Mesendoderm (in vitro differentiated cells): ENCODE results near the gene LDAH.

Source experiments
- DNase-seq: peaks from one replicate; pipeline ENCODE4 v3.0.0; 2013
- H2AK5ac ChIP-seq: 2 replicates; pipeline ENCODE4 v1.6.1; 2013; ENCODE audit warnings: low read length, inconsistent platforms
- H2BK120ac ChIP-seq: 2 replicates; pipeline ENCODE4 v1.6.1; 2013; ENCODE audit warnings: low read depth, mild to moderate bottlenecking, low read length, moderate library complexity, mixed read lengths
- H2BK15ac ChIP-seq: replicated peaks from 2 replicates; pipeline ENCODE4 v1.6.1; 2013; ENCODE audit warnings: low read depth, mild to moderate bottlenecking, moderate library complexity
- H2BK5ac ChIP-seq: 2 replicates; pipeline ENCODE4 v1.6.1; 2013; ENCODE audit warnings: low read length, inconsistent platforms
- H3K18ac ChIP-seq: 2 replicates; pipeline ENCODE4 v1.6.1; 2013; ENCODE audit warnings: mild to moderate bottlenecking, low read length, mixed read lengths
- H3K23ac ChIP-seq: one replicate; pipeline ENCODE4 v1.6.1; 2013; ENCODE audit warnings: low read length
- H3K27ac ChIP-seq: 2 replicates; pipeline ENCODE4 v1.5.1; 2013; ENCODE audit warnings: low read depth, mild to moderate bottlenecking, inconsistent platforms, low read length, moderate library complexity
- H3K27me3 ChIP-seq: 2 replicates; pipeline ENCODE4 v1.6.1; 2013; ENCODE audit warnings: low read length, control low read depth, mild to moderate bottlenecking, inconsistent platforms; ENCODE audit not compliant: insufficient read depth, poor library complexity
- H3K36me3 ChIP-seq: 2 replicates; pipeline ENCODE4 v1.6.1; 2013; ENCODE audit warnings: low read length, inconsistent platforms; ENCODE audit not compliant: control insufficient read depth, insufficient read depth
- H3K4ac ChIP-seq: one replicate; pipeline ENCODE4 v1.6.1; 2013; ENCODE audit warnings: low read depth, mild to moderate bottlenecking, low read length, moderate library complexity
- H3K4me1 ChIP-seq: 2 replicates; pipeline ENCODE4 v1.6.1; 2013; ENCODE audit warnings: low read depth, low read length, inconsistent platforms; ENCODE audit not compliant: control insufficient read depth
- H3K4me2 ChIP-seq: 2 replicates; pipeline ENCODE4 v1.6.1; 2013; ENCODE audit warnings: low read length
- H3K4me3 ChIP-seq: 2 replicates; pipeline ENCODE4 v1.5.1; 2013; ENCODE audit warnings: mild to moderate bottlenecking, low read length
- H3K56ac ChIP-seq: one replicate; pipeline ENCODE4 v1.6.1; 2013; ENCODE audit warnings: low read length
- H3K79me1 ChIP-seq: 2 replicates; pipeline ENCODE4 v1.6.1; 2013; ENCODE audit warnings: low read length, inconsistent platforms
- H3K79me2 ChIP-seq: 2 replicates; pipeline ENCODE4 v1.6.1; 2013; ENCODE audit warnings: mild to moderate bottlenecking, low read length; ENCODE audit not compliant: control insufficient read depth, insufficient read depth
- H3K9ac ChIP-seq: 2 replicates; pipeline ENCODE4 v1.6.1; 2013; ENCODE audit warnings: low read length, inconsistent platforms
- H4K5ac ChIP-seq: one replicate; pipeline ENCODE4 v1.6.1; 2013; ENCODE audit warnings: low read length
- H4K8ac ChIP-seq: one replicate; pipeline ENCODE4 v1.6.1; 2013; ENCODE audit warnings: low read depth, mild to moderate bottlenecking, control low read depth, low read length, moderate library complexity
- WGBS: extraction: QIAGEN DNeasy Blood & Tissue Kit; methylation state at CpG from one replicate; pipeline ENCODE4 v1.1.7; 2013; ENCODE audit warnings: low lambda C conversion rate, missing lambda C conversion rate; ENCODE audit not compliant: insufficient coverage; ENCODE audit errors: extremely low coverage; 5-methylcytosine and 5-hydroxymethylcytosine counted together

Gene LDAH

GRCh38 chr2:20781656-20782265 lies 41.1 kb downstream of the LDAH start:
- no peaks in the 10 kb centered on the region for H3K79me2 ChIP-seq
- no peak overlapping the region for H3K9ac ChIP-seq
- H3K27me3 ChIP-seq, result no peaks in the 10 kb centered on the region
- H2BK5ac ChIP-seq, result no peak overlapping the region
- H3K4me2 ChIP-seq, result no peak overlapping the region
- H4K8ac ChIP-seq, result no peak overlapping the region
- no peak overlapping the region for H3K18ac ChIP-seq
- no CpG with 5 or more reads among the region's 3 CpGs for WGBS
- no peak overlapping the region for H3K4me3 ChIP-seq
- DNase-seq, result peak; percentile 49
- no peak overlapping the region for H2BK15ac ChIP-seq
- no peak overlapping the region for H2BK120ac ChIP-seq
- no peak overlapping the region for H2AK5ac ChIP-seq
- no peak overlapping the region for H3K56ac ChIP-seq
- no peak overlapping the region for H3K27ac ChIP-seq
- H3K36me3 ChIP-seq, result no peaks in the 10 kb centered on the region
- H3K4ac ChIP-seq, result no peak overlapping the region
- H3K79me1 ChIP-seq, result no peaks in the 10 kb centered on the region
- H3K4me1 ChIP-seq, result no peaks in the 10 kb centered on the region
- H3K23ac ChIP-seq, result no peak overlapping the region
- H4K5ac ChIP-seq, result no peak overlapping the region

- Histone ChIP-seq H3K27ac (no peak overlapping the region), H3K4ac (no peak overlapping the region), H2BK120ac (no peak overlapping the region), H3K4me2 (no peak overlapping the region), H3K4me1 (no peaks in the 10 kb centered on the region), H4K5ac (no peak overlapping the region), H3K27me3 (no peaks in the 10 kb centered on the region), H3K56ac (no peak overlapping the region), H3K23ac (no peak overlapping the region), H3K79me1 (no peaks in the 10 kb centered on the region), H3K36me3 (no peaks in the 10 kb centered on the region), H2AK5ac (no peak overlapping the region), H3K18ac (no peak overlapping the region), H4K8ac (no peak overlapping the region), H3K79me2 (no peaks in the 10 kb centered on the region), H2BK15ac (no peak overlapping the region), H3K9ac (no peak overlapping the region), H2BK5ac (no peak overlapping the region), H3K4me3 (no peak overlapping the region)
- no peak for DNase-seq
- WGBS, result no CpG with 5 or more reads among the region's 1 CpG
Observed at GRCh38 chr2:20771299-20771698, 51.6 kb downstream of the LDAH start.

- no peak overlapping the region for H4K5ac ChIP-seq
- H4K8ac ChIP-seq, result no peak overlapping the region
- DNase-seq, result no peak
- no peak overlapping the region for H3K4ac ChIP-seq
- H2BK120ac ChIP-seq, result no peak overlapping the region
- H3K4me3 ChIP-seq, result no peak overlapping the region
- no peak overlapping the region for H2BK5ac ChIP-seq
- no peak overlapping the region for H3K4me2 ChIP-seq
- H3K27ac ChIP-seq, result no peak overlapping the region
- H3K9ac ChIP-seq, result no peak overlapping the region
- no peaks in the 10 kb centered on the region for H3K79me2 ChIP-seq
- WGBS, result no CpG with 5 or more reads among the region's 15 CpGs
- H3K18ac ChIP-seq, result no peak overlapping the region
- H3K56ac ChIP-seq, result no peak overlapping the region
- H2BK15ac ChIP-seq, result no peak overlapping the region
- H3K27me3 ChIP-seq, result no peaks in the 10 kb centered on the region
- H3K36me3 ChIP-seq, result no peaks in the 10 kb centered on the region
- no peak overlapping the region for H3K23ac ChIP-seq
- H2AK5ac ChIP-seq, result no peak overlapping the region
- no peaks in the 10 kb centered on the region for H3K79me1 ChIP-seq
- no peaks in the 10 kb centered on the region for H3K4me1 ChIP-seq
Observed at GRCh38 chr2:20766798-20767644, 55.9 kb downstream of the LDAH start.

- no peaks in the 10 kb centered on the region for H3K36me3 ChIP-seq
- no peak overlapping the region for H2BK120ac ChIP-seq
- H3K79me2 ChIP-seq, result no peaks in the 10 kb centered on the region
- no peak overlapping the region for H2BK5ac ChIP-seq
- no peaks in the 10 kb centered on the region for H3K27me3 ChIP-seq
- no peak overlapping the region for H3K27ac ChIP-seq
- H3K56ac ChIP-seq, result no peak overlapping the region
- no peak overlapping the region for H2BK15ac ChIP-seq
- no peak overlapping the region for H3K4ac ChIP-seq
- no peak overlapping the region for H3K23ac ChIP-seq
- no peak overlapping the region for H4K5ac ChIP-seq
- WGBS, result no CpG with 5 or more reads among the region's 1 CpG
- no peak overlapping the region for H3K9ac ChIP-seq
- H3K79me1 ChIP-seq, result no peaks in the 10 kb centered on the region
- H3K4me3 ChIP-seq, result no peak overlapping the region
- H3K4me2 ChIP-seq, result no peak overlapping the region
- DNase-seq, result no peak
- H3K18ac ChIP-seq, result no peak overlapping the region
- H3K4me1 ChIP-seq, result no peaks in the 10 kb centered on the region
- no peak overlapping the region for H2AK5ac ChIP-seq
- no peak overlapping the region for H4K8ac ChIP-seq
Observed at GRCh38 chr2:20766213-20766612, 56.7 kb downstream of the LDAH start.

- no peak overlapping the region for H3K23ac ChIP-seq
- H3K4me3 ChIP-seq, result no peak overlapping the region
- no peak overlapping the region for H3K18ac ChIP-seq
- H4K8ac ChIP-seq, result no peak overlapping the region
- DNase-seq, result no peak
- no peak overlapping the region for H2AK5ac ChIP-seq
- WGBS, result no CpG with 5 or more reads among the region's 2 CpGs
- H3K79me2 ChIP-seq, result no peaks in the 10 kb centered on the region
- no peak overlapping the region for H2BK15ac ChIP-seq
- no peak overlapping the region for H2BK120ac ChIP-seq
- H3K79me1 ChIP-seq, result no peaks in the 10 kb centered on the region
- H3K4ac ChIP-seq, result no peak overlapping the region
- no peak overlapping the region for H3K9ac ChIP-seq
- no peak overlapping the region for H3K27ac ChIP-seq
- no peak overlapping the region for H3K56ac ChIP-seq
- H3K27me3 ChIP-seq, result no peaks in the 10 kb centered on the region
- no peaks in the 10 kb centered on the region for H3K36me3 ChIP-seq
- no peak overlapping the region for H3K4me2 ChIP-seq
- H2BK5ac ChIP-seq, result no peak overlapping the region
- H4K5ac ChIP-seq, result no peak overlapping the region
- no peaks in the 10 kb centered on the region for H3K4me1 ChIP-seq
Observed at GRCh38 chr2:20762945-20763683, 59.8 kb downstream of the LDAH start.
